Measurements from ENCODE around the gene SNX9. TPM values are rescaled to one million over a fixed set of nuclear protein-coding genes. Genes with fewer than 3 reads are reported as not detected.

SNX9 gene
- polyA plus RNA-seq, 4 donors: 36.4 to 57.8 (median 51.3) TPM

DNA sequence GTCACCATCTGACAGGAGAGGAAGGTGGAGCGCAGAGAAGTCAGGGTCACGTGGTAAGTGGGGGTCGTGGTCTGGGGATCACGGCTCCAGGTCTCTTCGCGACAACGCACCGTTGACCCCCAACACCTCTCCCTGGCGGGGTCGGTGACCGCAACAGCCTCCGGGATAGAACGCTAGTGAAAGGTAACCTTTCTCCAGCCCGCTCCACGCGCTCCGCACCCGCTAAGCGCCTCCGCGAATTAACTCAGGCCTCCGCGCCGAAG is 158.0 kb downstream of the SNX9 start:
- H3K4me1 ChIP-seq (ENCODE audit: control insufficient read depth in 3 of 3, insufficient read depth in 2 of 3, low read depth in 1 of 3, low read length in 2 of 3): peaks cover 0 to 25% (median 10%) of the 10 kb centered on the region in 3 donors

DNA sequence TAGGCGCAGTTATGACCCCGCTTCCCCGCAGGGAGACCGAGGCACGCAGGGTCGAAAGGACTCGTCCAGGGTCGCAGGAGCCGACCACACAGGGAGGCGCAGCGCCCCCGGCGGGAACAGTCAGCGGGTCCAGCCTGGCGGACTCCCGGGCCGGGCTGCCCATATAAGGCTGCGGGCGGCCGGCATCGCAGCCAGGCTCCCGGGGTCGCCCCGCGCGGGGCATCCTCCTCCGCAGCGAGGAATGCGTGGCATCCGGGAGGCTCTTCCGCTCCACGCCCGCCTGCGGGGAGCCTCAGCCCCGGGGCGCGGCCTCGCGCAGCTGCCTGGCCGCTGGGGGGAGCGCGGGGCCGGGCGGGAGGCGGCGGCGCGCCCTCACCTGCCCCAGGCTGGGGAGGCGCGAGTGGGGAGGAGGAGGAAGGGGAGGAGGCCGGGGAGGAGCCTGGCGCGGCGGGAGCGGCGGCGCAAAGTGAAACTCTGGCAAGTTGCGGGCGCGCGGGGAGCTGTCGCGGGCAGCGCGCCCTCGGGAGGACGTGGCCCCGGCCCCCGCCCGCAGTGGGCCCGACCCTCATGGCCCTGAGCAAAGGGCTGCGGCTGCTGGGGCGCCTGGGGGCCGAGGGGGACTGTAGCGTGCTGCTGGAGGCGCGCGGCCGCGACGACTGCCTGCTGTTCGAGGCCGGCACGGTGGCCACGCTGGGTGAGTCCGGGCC is 158.5 kb downstream of the SNX9 start, which contains the start of gene SYNJ2:
TSS of gene SYNJ2 (plus strand) at position 469 of the 707 bp plus-strand sequence. CDS start at position 568, 99 bp downstream.
- Histone ChIP-seq H3K36me3 (ENCODE audit: control insufficient read depth in 3 of 3, insufficient read depth in 2 of 3, low read depth in 1 of 3, low read length in 3 of 3) (no peaks in the 10 kb centered on the region), H3K9me3 (ENCODE audit: control insufficient read depth in 2 of 2, insufficient read depth in 1 of 2, low read depth in 1 of 2, low read length in 1 of 2) (no peaks in the 10 kb centered on the region), H3K4me1 (ENCODE audit: control insufficient read depth in 3 of 3, insufficient read depth in 2 of 3, low read depth in 1 of 3, low read length in 2 of 3) (peaks cover 0 to 25% (median 10%) of the 10 kb centered on the region in 3 donors), H3K27ac (ENCODE audit: low read depth in 1 of 3, low read length in 2 of 3) (peak within 1 kb of the TSS; percentile 72 to 84 (median 80)), H3K4me3 (ENCODE audit: low read depth in 1 of 3, low read length in 3 of 3) (peak within 1 kb of the TSS; percentile 74 to 91 (median 82)), H3K27me3 (ENCODE audit: control insufficient read depth in 3 of 3, insufficient read depth in 3 of 3, low read length in 3 of 3) (peaks cover 0 to 2% (median 0%) of the 10 kb centered on the region in 3 donors)
- FAIRE-seq (no peak), DNase-seq (peak; percentile 90 to 94)
- WGBS, 3 donors: 1% methylated on average over 41 to 86 of the region's 86 CpGs

More for the DNA sequence above, 158.0 kb downstream of the SNX9 start:
- 3 to 7% (median 3%) methylated on average over 19 to 24 of the region's 24 CpGs for WGBS, 3 donors
- Histone ChIP-seq H3K36me3 (ENCODE audit: control insufficient read depth in 3 of 3, insufficient read depth in 2 of 3, low read depth in 1 of 3, low read length in 3 of 3) (no peaks in the 10 kb centered on the region), H3K27ac (ENCODE audit: low read depth in 1 of 3, low read length in 2 of 3) (peak overlapping the region in 2 of 3 donors; percentile 36 to 84), H3K27me3 (ENCODE audit: control insufficient read depth in 3 of 3, insufficient read depth in 3 of 3, low read length in 3 of 3) (peaks cover 0 to 2% (median 0%) of the 10 kb centered on the region in 3 donors), H3K4me3 (ENCODE audit: low read depth in 1 of 3, low read length in 3 of 3) (peak overlapping the region; percentile 65 to 91 (median 82)), H3K9me3 (ENCODE audit: control insufficient read depth in 2 of 2, insufficient read depth in 1 of 2, low read depth in 1 of 2, low read length in 1 of 2) (no peaks in the 10 kb centered on the region)
- DNase-seq: peak in 1 of 2 donors; percentile 42
- FAIRE-seq: no peak

DNA sequence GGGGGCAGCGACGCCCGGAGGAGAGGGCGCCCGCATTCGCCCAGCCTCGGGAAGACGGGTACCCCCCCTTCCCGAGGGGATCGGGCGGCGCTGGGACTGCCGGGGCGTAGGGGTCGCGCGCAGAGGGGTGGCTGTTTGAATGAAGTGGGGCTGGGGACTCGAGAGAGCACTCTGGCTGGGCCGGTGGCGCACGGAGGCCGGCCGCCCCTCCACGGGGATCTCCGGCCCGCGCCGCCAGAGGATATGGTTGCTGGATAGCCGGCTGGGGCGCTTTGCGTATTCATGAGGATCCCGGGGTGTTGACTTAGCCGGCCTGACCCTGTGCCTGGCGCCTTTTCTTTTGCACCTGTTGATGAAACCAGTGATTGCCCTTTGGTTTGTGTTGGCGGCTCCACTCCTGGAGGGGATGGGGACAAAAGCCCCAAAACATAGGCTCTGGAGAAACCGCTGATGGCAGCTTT is 159.1 kb downstream of the SNX9 start:
- FAIRE-seq: no peak
- peaks cover 0 to under 1% (median 0%) of the 10 kb centered on the region in 3 donors for H3K27me3 ChIP-seq (ENCODE audit: control insufficient read depth in 3 of 3, insufficient read depth in 3 of 3, low read length in 3 of 3)
- H3K36me3 ChIP-seq (ENCODE audit: control insufficient read depth in 3 of 3, insufficient read depth in 2 of 3, low read depth in 1 of 3, low read length in 3 of 3): no peaks in the 10 kb centered on the region
- H3K27ac ChIP-seq (ENCODE audit: low read depth in 1 of 3, low read length in 2 of 3): peak overlapping the region; percentile 72 to 84 (median 80)
- peaks cover 0 to 25% (median 10%) of the 10 kb centered on the region in 3 donors for H3K4me1 ChIP-seq (ENCODE audit: control insufficient read depth in 3 of 3, insufficient read depth in 2 of 3, low read depth in 1 of 3, low read length in 2 of 3)
- no peaks in the 10 kb centered on the region for H3K9me3 ChIP-seq (ENCODE audit: control insufficient read depth in 2 of 2, insufficient read depth in 1 of 2, low read depth in 1 of 2, low read length in 1 of 2)
- peak overlapping the region; percentile 74 to 91 (median 82) for H3K4me3 ChIP-seq (ENCODE audit: low read depth in 1 of 3, low read length in 3 of 3)
- 1 to 2% (median 1%) methylated on average over 18 to 36 of the region's 36 CpGs for WGBS, 3 donors
- DNase-seq: peak; percentile 59 to 75

GRCh38 chr6:157982563-157983405 is 159.7 kb downstream of the SNX9 start:
- peak overlapping the region; percentile 74 to 91 (median 82) for H3K4me3 ChIP-seq (ENCODE audit: low read depth in 1 of 3, low read length in 3 of 3)
- peaks cover 0 to 2% (median 0%) of the 10 kb centered on the region in 3 donors for H3K36me3 ChIP-seq (ENCODE audit: control insufficient read depth in 3 of 3, insufficient read depth in 2 of 3, low read depth in 1 of 3, low read length in 3 of 3)
- WGBS, 3 donors: 9 to 44% (median 24%) methylated on average over 17 of the region's 17 CpGs
- peak overlapping the region; percentile 15 to 80 (median 72) for H3K27ac ChIP-seq (ENCODE audit: low read depth in 1 of 3, low read length in 2 of 3)
- H3K4me1 ChIP-seq (ENCODE audit: control insufficient read depth in 3 of 3, insufficient read depth in 2 of 3, low read depth in 1 of 3, low read length in 2 of 3): peaks cover 0 to 25% (median 10%) of the 10 kb centered on the region in 3 donors
- DNase-seq (peak; percentile 49 to 62), FAIRE-seq (no peak)
- H3K27me3 ChIP-seq (ENCODE audit: control insufficient read depth in 3 of 3, insufficient read depth in 3 of 3, low read length in 3 of 3): no peaks in the 10 kb centered on the region
- no peaks in the 10 kb centered on the region for H3K9me3 ChIP-seq (ENCODE audit: control insufficient read depth in 2 of 2, insufficient read depth in 1 of 2, low read depth in 1 of 2, low read length in 1 of 2)

DNA sequence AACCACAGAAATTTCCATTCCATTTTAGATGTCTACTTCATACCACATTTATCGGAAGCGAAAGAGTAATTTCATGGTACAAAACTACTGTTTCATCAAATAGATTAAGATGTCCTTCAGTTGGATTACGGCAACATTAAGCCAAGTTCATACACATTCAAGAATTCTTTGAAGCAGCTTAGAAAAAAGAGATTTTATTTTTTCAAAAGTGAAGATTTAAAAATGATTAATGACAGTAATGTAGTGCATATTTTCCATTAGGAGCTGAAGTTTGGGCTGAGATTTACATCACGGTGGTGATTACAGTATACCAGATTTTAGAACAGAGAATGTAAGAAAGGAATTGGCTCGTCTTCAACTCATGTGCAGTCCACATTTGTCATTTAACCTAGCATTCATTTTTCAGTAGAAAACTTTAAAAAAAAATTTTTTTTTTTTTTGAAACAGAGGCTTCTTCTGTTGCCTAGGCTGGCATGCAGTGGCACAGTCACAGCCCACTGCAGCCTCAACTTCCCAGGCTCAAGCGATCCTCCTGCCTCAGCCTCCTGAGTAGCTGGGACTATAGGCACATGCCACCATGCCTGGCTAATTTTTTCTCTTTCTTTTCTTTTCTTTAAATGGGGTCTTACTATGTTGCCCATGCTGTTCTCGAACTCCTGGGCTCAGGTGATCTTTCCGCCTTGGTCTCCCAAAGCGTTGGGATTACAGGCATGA is 160.5 kb downstream of the SNX9 start:
- Histone ChIP-seq H3K36me3 (ENCODE audit: control insufficient read depth in 3 of 3, insufficient read depth in 2 of 3, low read depth in 1 of 3, low read length in 3 of 3) (peaks cover 0 to 5% (median 0%) of the 10 kb centered on the region in 3 donors), H3K27me3 (ENCODE audit: control insufficient read depth in 3 of 3, insufficient read depth in 3 of 3, low read length in 3 of 3) (no peaks in the 10 kb centered on the region), H3K9me3 (ENCODE audit: control insufficient read depth in 2 of 2, insufficient read depth in 1 of 2, low read depth in 1 of 2, low read length in 1 of 2) (no peaks in the 10 kb centered on the region), H3K4me3 (ENCODE audit: low read depth in 1 of 3, low read length in 3 of 3) (no peak overlapping the region), H3K27ac (ENCODE audit: low read depth in 1 of 3, low read length in 2 of 3) (no peak overlapping the region), H3K4me1 (ENCODE audit: control insufficient read depth in 3 of 3, insufficient read depth in 2 of 3, low read depth in 1 of 3, low read length in 2 of 3) (peaks cover 0 to 25% (median 10%) of the 10 kb centered on the region in 3 donors)
- no peak for FAIRE-seq
- 79 to 88% (median 85%) methylated on average over 9 of the region's 9 CpGs for WGBS, 3 donors
- no peak for DNase-seq

GRCh38 chr6:157984128-157984527 is 161.1 kb downstream of the SNX9 start:
- FAIRE-seq (no peak), DNase-seq (no peak)
- Histone ChIP-seq H3K27me3 (ENCODE audit: control insufficient read depth in 3 of 3, insufficient read depth in 3 of 3, low read length in 3 of 3) (no peaks in the 10 kb centered on the region), H3K4me3 (ENCODE audit: low read depth in 1 of 3, low read length in 3 of 3) (no peak overlapping the region), H3K36me3 (ENCODE audit: control insufficient read depth in 3 of 3, insufficient read depth in 2 of 3, low read depth in 1 of 3, low read length in 3 of 3) (peaks cover 0 to 5% (median 0%) of the 10 kb centered on the region in 3 donors), H3K4me1 (ENCODE audit: control insufficient read depth in 3 of 3, insufficient read depth in 2 of 3, low read depth in 1 of 3, low read length in 2 of 3) (peaks cover 0 to 25% (median 10%) of the 10 kb centered on the region in 3 donors), H3K9me3 (ENCODE audit: control insufficient read depth in 2 of 2, insufficient read depth in 1 of 2, low read depth in 1 of 2, low read length in 1 of 2) (no peaks in the 10 kb centered on the region), H3K27ac (ENCODE audit: low read depth in 1 of 3, low read length in 2 of 3) (no peak overlapping the region)
- 90 to 95% (median 91%) methylated on average over 4 of the region's 4 CpGs for WGBS, 3 donors

GRCh38 chr6:157984686-157985225 is 161.7 kb downstream of the SNX9 start:
- Histone ChIP-seq H3K9me3 (ENCODE audit: control insufficient read depth in 2 of 2, insufficient read depth in 1 of 2, low read depth in 1 of 2, low read length in 1 of 2) (no peaks in the 10 kb centered on the region), H3K27me3 (ENCODE audit: control insufficient read depth in 3 of 3, insufficient read depth in 3 of 3, low read length in 3 of 3) (no peaks in the 10 kb centered on the region), H3K36me3 (ENCODE audit: control insufficient read depth in 3 of 3, insufficient read depth in 2 of 3, low read depth in 1 of 3, low read length in 3 of 3) (peaks cover 0 to 8% (median 0%) of the 10 kb centered on the region in 3 donors), H3K27ac (ENCODE audit: low read depth in 1 of 3, low read length in 2 of 3) (peak overlapping the region in 1 of 3 donors; percentile 19), H3K4me1 (ENCODE audit: control insufficient read depth in 3 of 3, insufficient read depth in 2 of 3, low read depth in 1 of 3, low read length in 2 of 3) (peaks cover 0 to 25% (median 10%) of the 10 kb centered on the region in 3 donors), H3K4me3 (ENCODE audit: low read depth in 1 of 3, low read length in 3 of 3) (no peak overlapping the region)
- no peak for FAIRE-seq
- no peak for DNase-seq
- WGBS, 3 donors: 70 to 74% (median 74%) methylated on average over 14 of the region's 14 CpGs
